Kidney (tissue), 22 donors: ENCODE data around the gene CACNB2. TPM values are rescaled to one million over a fixed set of nuclear protein-coding genes. Genes with fewer than 3 reads are reported as not detected.

Experiments used
- DNase-seq, 5 donors: peaks; one replicate each; pipeline ENCODE4 v3.0.0-alpha.2; 2013 to 2020
- FAIRE-seq: peaks from 2 replicates; lab custom pipeline; 2012; peaks lifted over from hg19 to GRCh38; lab: Jason Lieb, UNC
- H3K27ac ChIP-seq, 2 donors: one replicate each; pipeline ENCODE4 v1.7.0; 2013; ENCODE audit warnings: low read depth in 2 of 2, low read length in 2 of 2, inconsistent platforms in 1 of 2
- H3K27me3 ChIP-seq: one replicate; pipeline ENCODE4 v1.7.1; 2013; ENCODE audit warnings: low read length, inconsistent platforms; ENCODE audit not compliant: control insufficient read depth, insufficient read depth
- H3K36me3 ChIP-seq, 3 donors: one replicate each; pipeline versions ENCODE4 v1.7.0 to v1.7.1; 2013; ENCODE audit warnings: low read length in 3 of 3, control low read depth in 1 of 3, inconsistent platforms in 1 of 3; ENCODE audit not compliant: insufficient read depth in 3 of 3, control insufficient read depth in 2 of 3
- H3K4me1 ChIP-seq, 3 donors: one replicate each; pipeline versions ENCODE4 v1.7.0 to v1.7.1; 2013; ENCODE audit warnings: low read length in 3 of 3, inconsistent platforms in 1 of 3, low read depth in 1 of 3; ENCODE audit not compliant: control insufficient read depth in 2 of 3, insufficient read depth in 2 of 3
- H3K4me3 ChIP-seq, 3 donors: one replicate each; pipeline versions ENCODE4 v1.7.0 to v1.8.1; 2013; ENCODE audit warnings: low read length in 3 of 3, control low read depth in 1 of 3, inconsistent platforms in 1 of 3
- H3K9ac ChIP-seq, 3 donors: one replicate each; pipeline versions ENCODE4 v1.7.0 to v1.7.1; 2013; ENCODE audit warnings: low read length in 3 of 3, control low read depth in 1 of 3, inconsistent platforms in 1 of 3
- H3K9me3 ChIP-seq, 3 donors: one replicate each; pipeline versions ENCODE4 v1.7.0 to v1.7.1; 2013; ENCODE audit warnings: low read length in 3 of 3, control low read depth in 1 of 3, inconsistent platforms in 1 of 3; ENCODE audit not compliant: control insufficient read depth in 2 of 3, insufficient read depth in 1 of 3
- intact Hi-C: fragments of 100-400 bp; cut with DNase I; formaldehyde crosslinking; loops from one replicate; pipeline ENCODE4 v1.11.1; 2022
- long read RNA-seq, 10 donors: library from polyadenylated mRNA in 1 of 10; unstranded in 1 of 10; transcript quantifications; one replicate each; pipeline ENCODE4 v2.0.0 and lab custom pipeline, GENCODE V29; 2021 to 2026
- polyA plus RNA-seq: library from polyadenylated mRNA; stranded (reverse); fragments of 350-450 nt; fragmentation: Illumina TruSeq; extraction: RNeasy Lipid Tissue Mini Kit (QIAGEN cat#74804); gene quantifications from one replicate; pipeline ENCODE4 v1.2.3, GENCODE V29; 2014; ENCODE audit warnings: low read depth, low replicate concordance; ENCODE audit not compliant: insufficient read depth
- total RNA-seq: library from RNA; stranded (reverse); fragmentation: NEBNext Ultra II Directional; extraction: Animal tissue kit (Norgen Biotek cat#: 25700); gene quantifications from one replicate; pipeline ENCODE4 v1.2.1, GENCODE V29; 2021
- TF ChIP-seq, protein P1 (sequence below): IDR thresholded peaks from 3 replicates; pipeline ENCODE4 v1.5.1; 2012; ENCODE audit warnings: mild to moderate bottlenecking, moderate library complexity, borderline replicate concordance; ENCODE audit not compliant: insufficient read depth; ENCODE audit errors: extremely low read depth
- donor health status: control.
- donor health status: control.
- donor health status: control.
- donor health status: control.
- donor health status: control.
- donor health status: DM: yes; HTN: yes; CAD: no.
- donor health status: Normal renal cell carcinoma (clear cell type).

Gene CACNB2
- total RNA-seq (2.8 TPM), polyA plus RNA-seq (2.8 TPM)
- long read RNA-seq, donor 1: 0 reads
- long read RNA-seq, donor 2, partial matches to known transcripts: 24 of 24 reads
- long read RNA-seq, donor 2, other reads (novel, unspliced or antisense): 0 of 24 reads
- long read RNA-seq, donor 3: 0 reads
- long read RNA-seq, donor 4: 0 reads
- long read RNA-seq, donor 5: 0 reads
- long read RNA-seq, donor 6: 0 reads
- long read RNA-seq, donor 7, partial matches to known transcripts: 0 of 6 reads
- long read RNA-seq, donor 7, other reads (novel, unspliced or antisense): 5 of 6 reads
- long read RNA-seq, donor 8, partial matches to known transcripts: 11 of 11 reads
- long read RNA-seq, donor 8, other reads (novel, unspliced or antisense): 0 of 11 reads
- long read RNA-seq, donor 9: 0 reads
- long read RNA-seq, donor 10, partial matches to known transcripts: 18 of 18 reads
- long read RNA-seq, donor 10, other reads (novel, unspliced or antisense): 0 of 18 reads

GRCh38 chr10:18140149-18140956, at the start of gene CACNB2:
TSS of gene CACNB2 (plus strand) at chr10:18140424.
- H3K9ac ChIP-seq: peak within 1 kb of the TSS in 2 of 3 donors; percentile 4 to 16
- DNase-seq: peak; percentile 69 to 84 (median 74)
- H3K27ac ChIP-seq: no peak within 1 kb of the TSS
- no peaks in the 10 kb centered on the region for H3K36me3 ChIP-seq
- intact Hi-C loops: no loop called here
- H3K4me1 ChIP-seq: no peaks in the 10 kb centered on the region
- no peaks in the 10 kb centered on the region for H3K27me3 ChIP-seq
- no peak for FAIRE-seq
- H3K4me3 ChIP-seq: peak within 1 kb of the TSS in 2 of 3 donors; percentile 28 to 48
- TF ChIP-seq, protein P1, sequence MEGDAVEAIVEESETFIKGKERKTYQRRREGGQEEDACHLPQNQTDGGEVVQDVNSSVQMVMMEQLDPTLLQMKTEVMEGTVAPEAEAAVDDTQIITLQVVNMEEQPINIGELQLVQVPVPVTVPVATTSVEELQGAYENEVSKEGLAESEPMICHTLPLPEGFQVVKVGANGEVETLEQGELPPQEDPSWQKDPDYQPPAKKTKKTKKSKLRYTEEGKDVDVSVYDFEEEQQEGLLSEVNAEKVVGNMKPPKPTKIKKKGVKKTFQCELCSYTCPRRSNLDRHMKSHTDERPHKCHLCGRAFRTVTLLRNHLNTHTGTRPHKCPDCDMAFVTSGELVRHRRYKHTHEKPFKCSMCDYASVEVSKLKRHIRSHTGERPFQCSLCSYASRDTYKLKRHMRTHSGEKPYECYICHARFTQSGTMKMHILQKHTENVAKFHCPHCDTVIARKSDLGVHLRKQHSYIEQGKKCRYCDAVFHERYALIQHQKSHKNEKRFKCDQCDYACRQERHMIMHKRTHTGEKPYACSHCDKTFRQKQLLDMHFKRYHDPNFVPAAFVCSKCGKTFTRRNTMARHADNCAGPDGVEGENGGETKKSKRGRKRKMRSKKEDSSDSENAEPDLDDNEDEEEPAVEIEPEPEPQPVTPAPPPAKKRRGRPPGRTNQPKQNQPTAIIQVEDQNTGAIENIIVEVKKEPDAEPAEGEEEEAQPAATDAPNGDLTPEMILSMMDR: no peak
- no peaks in the 10 kb centered on the region for H3K9me3 ChIP-seq

DNA sequence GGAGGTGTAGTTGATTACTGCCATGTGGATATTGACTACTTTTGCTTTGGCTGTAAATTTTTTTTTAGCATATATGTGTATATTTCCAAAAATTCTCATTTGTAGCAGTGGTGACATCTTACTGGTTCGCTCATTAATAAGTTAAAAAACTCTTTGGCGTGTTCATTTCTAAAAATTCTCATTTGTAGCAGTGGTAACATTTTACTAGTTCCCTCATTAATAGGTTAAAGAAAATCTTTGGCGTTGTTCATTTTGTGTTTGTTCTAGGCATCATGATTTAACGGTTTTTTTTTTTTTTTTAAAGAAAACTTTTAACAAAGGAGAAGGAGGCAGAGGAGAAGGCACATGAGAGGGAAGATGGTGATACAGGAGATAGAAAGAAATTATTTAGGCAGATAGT, 45.9 kb upstream of the CACNB2 start:
- no peak overlapping the region for H3K9ac ChIP-seq
- intact Hi-C loops: no loop called here

DNA sequence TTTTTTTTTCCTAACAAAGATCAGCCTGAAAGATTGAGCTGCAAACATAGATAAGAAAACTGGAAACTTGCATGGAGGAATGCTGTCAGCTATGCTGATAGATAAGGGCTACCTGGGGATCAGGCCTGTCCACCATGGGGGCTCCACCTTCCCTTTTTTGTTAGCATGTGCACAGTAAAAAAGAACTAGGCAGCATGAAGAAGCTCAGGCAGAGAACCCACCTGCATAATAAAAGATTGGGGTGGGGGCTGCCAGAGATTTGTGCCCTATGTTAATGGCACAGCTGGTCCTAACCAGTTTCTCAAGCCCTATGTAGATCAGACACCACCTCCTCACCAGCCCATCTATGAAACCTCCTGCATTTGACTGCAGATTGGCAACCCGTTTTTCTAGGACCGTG, 45.4 kb upstream of the CACNB2 start:
- H3K36me3 ChIP-seq: no peaks in the 10 kb centered on the region
- no peaks in the 10 kb centered on the region for H3K9me3 ChIP-seq
- FAIRE-seq (no peak), DNase-seq (no peak)
- TF ChIP-seq, protein P1: no peak
- intact Hi-C loops: no loop called here
- H3K9ac ChIP-seq: no peak overlapping the region
- H3K4me1 ChIP-seq: no peaks in the 10 kb centered on the region
- H3K27ac ChIP-seq: no peak overlapping the region
- no peak overlapping the region for H3K4me3 ChIP-seq
- no peaks in the 10 kb centered on the region for H3K27me3 ChIP-seq

More for the DNA sequence above, 45.9 kb upstream of the CACNB2 start:
- no peak overlapping the region for H3K4me3 ChIP-seq
- no peaks in the 10 kb centered on the region for H3K9me3 ChIP-seq
- TF ChIP-seq, protein P1: no peak
- no peaks in the 10 kb centered on the region for H3K27me3 ChIP-seq
- H3K4me1 ChIP-seq: no peaks in the 10 kb centered on the region
- no peak for DNase-seq
- no peak for FAIRE-seq
- no peaks in the 10 kb centered on the region for H3K36me3 ChIP-seq
- no peak overlapping the region for H3K27ac ChIP-seq
